Right cardiac atrium (tissue), 5 donors: ENCODE results near the gene TLL2. TPM values are rescaled to one million over a fixed set of nuclear protein-coding genes. Genes with fewer than 3 reads are reported as not detected.
A peak's percentile ranks its signal among the peaks of the same experiment; 100 is the strongest.

ENCODE experiments used
- ATAC-seq, 2 donors: fragments of 200-7000 bp; cut with Tn5 transposase; one replicate each; pipeline versions ENCODE4 v1.8.0 to v1.9.1; 2020; ENCODE audit warnings: moderate library complexity in 2 of 2, mild to moderate bottlenecking in 1 of 2
- DNase-seq, 3 donors: peaks; one replicate each; pipeline ENCODE4 v3.0.0-alpha.2; 2020
- H3K27ac ChIP-seq: one replicate; pipeline ENCODE4 v1.5.1; 2013; ENCODE audit warnings: mild to moderate bottlenecking, low read length, control low read depth, moderate library complexity
- H3K27me3 ChIP-seq: one replicate; pipeline ENCODE4 v1.6.1; 2013; ENCODE audit not compliant: control insufficient read depth, insufficient read depth
- H3K4me1 ChIP-seq: one replicate; pipeline ENCODE4 v1.6.1; 2013; ENCODE audit warnings: low read length; ENCODE audit not compliant: control insufficient read depth, insufficient read depth
- H3K4me3 ChIP-seq: one replicate; pipeline ENCODE4 v1.5.1; 2013; ENCODE audit warnings: low read length, control low read depth
- H3K9me3 ChIP-seq: one replicate; pipeline ENCODE4 v1.6.1; 2013; ENCODE audit warnings: low read length; ENCODE audit not compliant: control insufficient read depth
- WGBS: extraction: QIAGEN DNeasy Blood & Tissue Kit; methylation state at CpG from one replicate; pipeline ENCODE4 v1.1.7; 2013; 5-methylcytosine and 5-hydroxymethylcytosine counted together
- intact Hi-C, 4 donors: fragments of 100-400 bp; cut with DNase I; formaldehyde crosslinking; loops; one replicate each; pipeline versions ENCODE4 v1.11.0 to v1.14.0; 2022 to 2023
- polyA plus RNA-seq: library from polyadenylated mRNA; stranded (reverse); fragments of 200-250 nt; gene quantifications from one replicate; pipeline ENCODE4 v1.2.3, GENCODE V29; 2013
- total RNA-seq, 4 donors: library from RNA; stranded (reverse); fragmentation: NEBNext Ultra II Directional; extraction: Animal tissue kit (Norgen Biotek cat#: 25700); gene quantifications; one replicate each; pipeline ENCODE4 v1.2.1, GENCODE V29; 2021
- donor health status: healthy with polysubstance abuse.
- donor health status: DM: no; HTN: yes; CAD: no.
- donor health status: DM: no; HTN: no; CAD: no.
- donor health status: DM: no; HTN: yes; CAD: no; lungs with severe emphysema.
- donor health status: DM: yes; HTN: yes; CAD: no.

Gene TLL2
- total and polyA plus RNA-seq, 5 donors: 1.4 to 5.2 (median 1.9) TPM

GRCh38 chr10:96370584-96371157 is 143.1 kb downstream of the TLL2 start:
- H3K9me3 ChIP-seq: no peaks in the 10 kb centered on the region
- H3K27me3 ChIP-seq: no peaks in the 10 kb centered on the region
- 39% methylated on average over 16 of the region's 16 CpGs for WGBS
- intact Hi-C loops: no loop called here
- ATAC-seq (peak in 1 of 2 donors; percentile 8), DNase-seq (peak in 2 of 3 donors; percentile 61 to 69)
- H3K4me3 ChIP-seq: no peak overlapping the region
- no peaks in the 10 kb centered on the region for H3K4me1 ChIP-seq
- H3K27ac ChIP-seq: no peak overlapping the region

- Histone ChIP-seq H3K4me1 (no peaks in the 10 kb centered on the region), H3K9me3 (no peaks in the 10 kb centered on the region), H3K27ac (no peak overlapping the region), H3K27me3 (no peaks in the 10 kb centered on the region), H3K4me3 (no peak overlapping the region)
- ATAC-seq: no peak
- 86% methylated on average over 38 of the region's 38 CpGs for WGBS
- intact Hi-C loops: no loop called here
- DNase-seq: peak in 1 of 3 donors; percentile 53
Observed at GRCh38 chr10:96369890-96370583, 143.7 kb downstream of the TLL2 start.

GRCh38 chr10:96368971-96369370 is 144.8 kb downstream of the TLL2 start:
- Histone ChIP-seq H3K27ac (no peak overlapping the region), H3K9me3 (no peaks in the 10 kb centered on the region), H3K4me1 (no peaks in the 10 kb centered on the region), H3K4me3 (no peak overlapping the region), H3K27me3 (no peaks in the 10 kb centered on the region)
- DNase-seq: no peak
- WGBS: 78% methylated on average over 5 of the region's 5 CpGs
- ATAC-seq: no peak
- intact Hi-C loops: no loop called here

GRCh38 chr10:96367470-96367869 is 146.3 kb downstream of the TLL2 start:
- WGBS: 52% methylated on average over 4 of the region's 4 CpGs

GRCh38 chr10:96366508-96366907 is 147.2 kb downstream of the TLL2 start:
- Histone ChIP-seq H3K27ac (no peak overlapping the region), H3K4me3 (no peak overlapping the region), H3K27me3 (no peaks in the 10 kb centered on the region), H3K9me3 (no peaks in the 10 kb centered on the region), H3K4me1 (no peaks in the 10 kb centered on the region)
- DNase-seq (no peak), ATAC-seq (no peak)
- 70% methylated on average over 3 of the region's 3 CpGs for whole genome bisulfite sequencing
- intact Hi-C loops: no loop called here

More at GRCh38 chr10:96367470-96367869, 146.3 kb downstream of the TLL2 start:
- H3K4me3 ChIP-seq: no peak overlapping the region
- H3K4me1 ChIP-seq: no peaks in the 10 kb centered on the region
- H3K9me3 ChIP-seq: no peaks in the 10 kb centered on the region
- no peaks in the 10 kb centered on the region for H3K27me3 ChIP-seq
- H3K27ac ChIP-seq: no peak overlapping the region
- no peak for DNase-seq
- intact Hi-C loops: no loop called here
- ATAC-seq: peak; percentile 67 to 74

GRCh38 chr10:96365571-96365970 is 148.2 kb downstream of the TLL2 start:
- 81% methylated on average over 3 of the region's 3 CpGs for WGBS
- no peak for ATAC-seq
- no peak for DNase-seq
- no peaks in the 10 kb centered on the region for H3K9me3 ChIP-seq
- no peak overlapping the region for H3K4me3 ChIP-seq
- no peaks in the 10 kb centered on the region for H3K27me3 ChIP-seq
- no peak overlapping the region for H3K27ac ChIP-seq
- H3K4me1 ChIP-seq: no peaks in the 10 kb centered on the region
- intact Hi-C loops: no loop called here

- Histone ChIP-seq H3K9me3 (no peaks in the 10 kb centered on the region), H3K4me1 (no peaks in the 10 kb centered on the region), H3K27ac (no peak overlapping the region), H3K4me3 (no peak overlapping the region), H3K27me3 (no peaks in the 10 kb centered on the region)
- WGBS: 58% methylated on average over 3 of the region's 3 CpGs
- ATAC-seq (no peak), DNase-seq (no peak)
- intact Hi-C loops: no loop called here
Observed at GRCh38 chr10:96360766-96361165, 153.0 kb downstream of the TLL2 start.

- DNase-seq: no peak
- no peaks in the 10 kb centered on the region for H3K4me1 ChIP-seq
- no peaks in the 10 kb centered on the region for H3K9me3 ChIP-seq
- H3K27me3 ChIP-seq: no peaks in the 10 kb centered on the region
- H3K27ac ChIP-seq: no peak overlapping the region
- intact Hi-C loops: no loop called here
- ATAC-seq: no peak
- H3K4me3 ChIP-seq: no peak overlapping the region
- WGBS: 89% methylated on average over 6 of the region's 6 CpGs
Observed at GRCh38 chr10:96360331-96360730, 153.4 kb downstream of the TLL2 start.

GRCh38 chr10:96359616-96360015 is 154.1 kb downstream of the TLL2 start:
- 76% methylated on average over 6 of the region's 6 CpGs for WGBS
- H3K9me3 ChIP-seq: no peaks in the 10 kb centered on the region
- no peak overlapping the region for H3K27ac ChIP-seq
- intact Hi-C loops: no loop called here
- DNase-seq: no peak
- no peaks in the 10 kb centered on the region for H3K27me3 ChIP-seq
- H3K4me3 ChIP-seq: no peak overlapping the region
- H3K4me1 ChIP-seq: no peaks in the 10 kb centered on the region
- ATAC-seq: no peak

- Histone ChIP-seq H3K4me1 (no peaks in the 10 kb centered on the region), H3K27me3 (no peaks in the 10 kb centered on the region), H3K9me3 (no peaks in the 10 kb centered on the region), H3K27ac (no peak within 1 kb of the TSS), H3K4me3 (no peak within 1 kb of the TSS)
- DNase-seq (no peak), ATAC-seq (no peak)
- intact Hi-C loops: no loop called here
- WGBS: 64% methylated on average over 7 of the region's 7 CpGs
Observed at GRCh38 chr10:96358851-96359540, 154.7 kb downstream of the TLL2 start, which contains the start of gene OPALIN. Gene OPALIN, minus strand, starts transcription at chr10:96359002. Its CDS starts 106 bp downstream, at chr10:96358896.

- no peak overlapping the region for H3K4me3 ChIP-seq
- no peak for ATAC-seq
- no peaks in the 10 kb centered on the region for H3K4me1 ChIP-seq
- no peak overlapping the region for H3K27ac ChIP-seq
- DNase-seq: no peak
- no peaks in the 10 kb centered on the region for H3K27me3 ChIP-seq
- intact Hi-C loops: no loop called here
- H3K9me3 ChIP-seq: no peaks in the 10 kb centered on the region
- WGBS: 62% methylated on average over 8 of the region's 8 CpGs
Observed at GRCh38 chr10:96357038-96357620, 156.6 kb downstream of the TLL2 start.
